Activated CD8-positive, alpha-beta T cell treated with anti-CD3 and anti-CD28 coated beads for 36 hours (primary cell): ENCODE results near the gene NCKIPSD. TPM values are rescaled to one million over a fixed set of nuclear protein-coding genes. Genes with fewer than 3 reads are reported as not detected.

Experiments
- ATAC-seq: fragments of 200-7000 bp; cut with Tn5 transposase; one replicate; pipeline ENCODE4 v1.10.0; 2021; ENCODE audit warnings: mild to moderate bottlenecking, moderate library complexity
- CTCF ChIA-PET: fragments of 350-600 bp; sonication (Branson Sonifier 250); formaldehyde crosslinking; loops from one replicate; lab custom pipeline; 2021; ENCODE audit warnings: antibody characterized with exemption; lab: Charles Lee
- POLR2A ChIA-PET: fragments of 350-600 bp; sonication (Branson Sonifier 250); formaldehyde crosslinking; loops from one replicate; lab custom pipeline; 2021; ENCODE audit warnings: antibody characterized with exemption; lab: Charles Lee
- DNase-seq: peaks from one replicate; pipeline ENCODE4 v3.0.0-alpha.2; 2020
- H3K27ac Mint-ChIP-seq: one replicate; pipeline ENCODE4 v1.8.0; 2021; ENCODE audit warnings: mild to moderate bottlenecking, mixed read lengths
- H3K27me3 Mint-ChIP-seq: one replicate; pipeline ENCODE4 v1.8.0; 2021; ENCODE audit warnings: mixed read lengths
- H3K36me3 Mint-ChIP-seq: one replicate; pipeline ENCODE4 v1.8.0; 2021; ENCODE audit warnings: low read depth, mixed read lengths
- H3K4me1 Mint-ChIP-seq: one replicate; pipeline ENCODE4 v1.8.0; 2021; ENCODE audit warnings: low read depth, mixed read lengths
- H3K4me3 Mint-ChIP-seq: one replicate; pipeline ENCODE4 v1.8.0; 2021; ENCODE audit warnings: mild to moderate bottlenecking, moderate library complexity, mixed read lengths
- H3K9me3 Mint-ChIP-seq: one replicate; pipeline ENCODE4 v1.8.0; 2021; ENCODE audit warnings: mixed read lengths
- intact Hi-C: fragments of 100-400 bp; cut with micrococcal nuclease; formaldehyde crosslinking; loops from one replicate; pipeline ENCODE4 v1.10.0; 2022
- total RNA-seq, 2 experiments: library from RNA; stranded (reverse); gene quantifications; one replicate each; pipeline ENCODE4 v1.2.3, GENCODE V29; 2021
- TF ChIP-seq, protein P1 (sequence below): fragments of 200-600 bp; IDR thresholded peaks from one replicate; pipeline ENCODE4 v1.8.0; 2022; ENCODE audit warnings: antibody characterized with exemption, mild to moderate bottlenecking

NCKIPSD gene
- total RNA-seq, 2 experiments from 2014 or later = 69.7 to 73.8 TPM

- ChIA-PET CTCF (interaction anchor here (0.7 to 2.0 kb wide), 16 partner anchors 9 to 285 kb away, joined by 3 to 20 read pairs (median 4); partner anchors contain the start of genes CELSR3, IP6K2 and SLC26A6), POLR2A (interaction anchor here (0.6 to 1.4 kb wide), 3 partner anchors 9 to 227 kb away, joined by 3 to 5 read pairs (median 3); no protein-coding TSS in a partner anchor)
- ATAC-seq (no peak), DNase-seq (no peak)
- H3K27ac Mint-ChIP-seq = peak overlapping the region; percentile 87
- H3K9me3 Mint-ChIP-seq = no peaks in the 10 kb centered on the region
- peaks cover 28% of the 10 kb centered on the region for H3K4me1 Mint-ChIP-seq
- TF ChIP-seq, protein P1, sequence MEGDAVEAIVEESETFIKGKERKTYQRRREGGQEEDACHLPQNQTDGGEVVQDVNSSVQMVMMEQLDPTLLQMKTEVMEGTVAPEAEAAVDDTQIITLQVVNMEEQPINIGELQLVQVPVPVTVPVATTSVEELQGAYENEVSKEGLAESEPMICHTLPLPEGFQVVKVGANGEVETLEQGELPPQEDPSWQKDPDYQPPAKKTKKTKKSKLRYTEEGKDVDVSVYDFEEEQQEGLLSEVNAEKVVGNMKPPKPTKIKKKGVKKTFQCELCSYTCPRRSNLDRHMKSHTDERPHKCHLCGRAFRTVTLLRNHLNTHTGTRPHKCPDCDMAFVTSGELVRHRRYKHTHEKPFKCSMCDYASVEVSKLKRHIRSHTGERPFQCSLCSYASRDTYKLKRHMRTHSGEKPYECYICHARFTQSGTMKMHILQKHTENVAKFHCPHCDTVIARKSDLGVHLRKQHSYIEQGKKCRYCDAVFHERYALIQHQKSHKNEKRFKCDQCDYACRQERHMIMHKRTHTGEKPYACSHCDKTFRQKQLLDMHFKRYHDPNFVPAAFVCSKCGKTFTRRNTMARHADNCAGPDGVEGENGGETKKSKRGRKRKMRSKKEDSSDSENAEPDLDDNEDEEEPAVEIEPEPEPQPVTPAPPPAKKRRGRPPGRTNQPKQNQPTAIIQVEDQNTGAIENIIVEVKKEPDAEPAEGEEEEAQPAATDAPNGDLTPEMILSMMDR = no peak
- H3K36me3 Mint-ChIP-seq = peaks cover 31% of the 10 kb centered on the region
- intact Hi-C loops = no loop called here
- peak overlapping the region; percentile 92 for H3K4me3 Mint-ChIP-seq
- H3K27me3 Mint-ChIP-seq = no peaks in the 10 kb centered on the region
These were observed 964 bp upstream of the NCKIPSD start for GRCh38 chr3:48686538-48687219.

DNA sequence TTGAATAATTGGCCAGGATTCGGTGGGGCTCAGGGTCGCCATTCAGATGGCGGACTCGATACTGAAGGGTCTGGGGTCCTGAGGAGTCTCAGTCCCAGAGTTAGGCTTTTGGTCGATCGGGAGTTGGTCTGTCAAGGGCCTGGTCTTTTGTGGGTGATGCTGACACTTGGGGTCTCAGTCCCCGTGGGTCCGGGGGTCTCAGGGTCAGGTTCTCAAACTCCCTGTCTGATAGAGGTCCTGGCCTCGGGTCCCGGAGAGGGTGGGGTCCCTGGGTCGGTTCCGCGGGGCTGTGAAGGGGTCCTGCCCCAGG lies 467 bp downstream of the NCKIPSD start:
- Mint-ChIP-seq H3K36me3 (peaks cover 36% of the 10 kb centered on the region), H3K9me3 (no peaks in the 10 kb centered on the region), H3K4me1 (peaks cover 28% of the 10 kb centered on the region), H3K4me3 (peak overlapping the region; percentile 92), H3K27ac (peak overlapping the region; percentile 87), H3K27me3 (no peaks in the 10 kb centered on the region)
- ATAC-seq (no peak), DNase-seq (no peak)
- TF ChIP-seq, protein P1 = no peak
- intact Hi-C loops = no loop called here
- ChIA-PET POLR2A (no interaction called here), CTCF (interaction anchor here (0.6 to 2.0 kb wide), 17 partner anchors 11 to 285 kb away, joined by 3 to 20 read pairs (median 4); partner anchors contain the start of genes IP6K2 and SLC26A6)

- Mint-ChIP-seq H3K27me3 (no peaks in the 10 kb centered on the region), H3K36me3 (peaks cover 40% of the 10 kb centered on the region), H3K4me3 (peak overlapping the region; percentile 92), H3K27ac (peak overlapping the region; percentile 87), H3K4me1 (peaks cover 28% of the 10 kb centered on the region), H3K9me3 (no peaks in the 10 kb centered on the region)
- ATAC-seq (no peak), DNase-seq (no peak)
- intact Hi-C loops = no loop called here
- CTCF ChIA-PET = interaction anchor here (0.6 to 1.4 kb wide), 7 partner anchors 32 to 284 kb away, joined by 3 to 8 read pairs (median 3); partner anchors contain the start of gene IP6K2
- POLR2A ChIA-PET = interaction anchor here (0.8 to 1.6 kb wide), 9 partner anchors 9 to 336 kb away, joined by 3 to 7 read pairs (median 4); partner anchors contain the start of genes CELSR3 and WDR6
- TF ChIP-seq, protein P1 = no peak
These were observed 1.1 kb downstream of the NCKIPSD start for GRCh38 chr3:48684480-48685143.

DNA sequence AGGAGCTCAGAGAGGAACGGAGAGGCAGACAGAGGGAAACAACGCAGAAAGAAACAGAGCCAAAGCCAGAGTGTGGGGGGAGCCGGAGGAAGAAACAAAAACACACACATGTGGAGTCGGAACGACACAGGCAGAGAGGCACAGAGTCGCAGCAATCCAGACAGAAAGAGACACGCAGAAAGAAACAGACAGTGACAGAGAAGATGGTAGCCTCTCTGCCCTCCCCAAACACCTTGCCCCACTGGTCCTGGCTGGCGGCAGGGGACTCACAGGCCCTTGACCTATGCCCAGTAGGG lies 1.7 kb downstream of the NCKIPSD start:
- CTCF ChIA-PET = interaction anchor here (0.6 to 1.4 kb wide), 6 partner anchors 9 to 283 kb away, joined by 3 to 4 read pairs (median 3); no protein-coding TSS in a partner anchor
- TF ChIP-seq, protein P1 = no peak
- peaks cover 42% of the 10 kb centered on the region for H3K36me3 Mint-ChIP-seq
- peaks cover 28% of the 10 kb centered on the region for H3K4me1 Mint-ChIP-seq
- H3K9me3 Mint-ChIP-seq = no peaks in the 10 kb centered on the region
- peak overlapping the region; percentile 92 for H3K4me3 Mint-ChIP-seq
- H3K27me3 Mint-ChIP-seq = no peaks in the 10 kb centered on the region
- no peak overlapping the region for H3K27ac Mint-ChIP-seq
- intact Hi-C loops = no loop called here
- DNase-seq (no peak), ATAC-seq (no peak)
- POLR2A ChIA-PET = interaction anchor here (0.6 to 1.6 kb wide), 10 partner anchors 8 to 337 kb away, joined by 3 to 7 read pairs (median 4); partner anchors contain the start of genes CELSR3 and WDR6
